K562 (cell line): Measurements from ENCODE around the gene RPP14. TPM values are rescaled to one million over a fixed set of nuclear protein-coding genes. Genes with fewer than 3 reads are reported as not detected.

Experiments used
- ATAC-seq: fragments of 200-7000 bp; cut with Tn5 transposase; 3 replicates; pipeline ENCODE4 v1.9.1; 2020; ENCODE audit warnings: moderate library complexity
- BruUV-seq: library from RNA; stranded (reverse); fragments of 400-500 nt; replicated peaks from 2 replicates; lab custom pipeline; 2021; lab: Mats Ljungman, UMichigan
- CTCF ChIA-PET: fragments of 300-600 bp; formaldehyde crosslinking; extraction: SDS; loops from one replicate; lab custom pipeline; 2021; ENCODE audit warnings: low intra/inter-chr PET ratio; lab: Yijun Ruan, JAX
- POLR2A ChIA-PET: fragments of 300-600, 350-650 bp; sonication (Branson Sonifier 250); formaldehyde crosslinking; extraction: SDS; loops from one replicate; lab custom pipeline; 2021; ENCODE audit warnings: antibody characterized with exemption, inconsistent platforms; lab: Yijun Ruan, JAX
- DNase-seq, 4 experiments: peaks; one replicate each; pipeline versions ENCODE4 v3.0.0 to v3.0.0-alpha.2; 2011 to 2018; ENCODE audit warnings: low spot score in 3 of 4, mixed read lengths in 3 of 4; ENCODE audit errors: extremely low read depth in 1 of 4
- FAIRE-seq: peaks from 2 replicates; lab custom pipeline; 2011; peaks lifted over from hg19 to GRCh38; lab: Jason Lieb, UNC
- H2AFZ ChIP-seq: 2 replicates; pipeline ENCODE4 v1.6.0; 2011; ENCODE audit warnings: low read depth, low read length, control low read depth, inconsistent platforms
- H3K27ac ChIP-seq: fragments of 200-600 bp; 3 replicates; pipeline ENCODE4 v1.8.0; 2011; ENCODE audit warnings: low read depth, mild to moderate bottlenecking, control low read depth, inconsistent platforms, low read length, moderate library complexity, mixed read lengths; ENCODE audit errors: extremely low read depth
- H3K27me3 ChIP-seq, 2 experiments: fragments of 300-600 bp in 1 of 2; 2 replicates in 1 of 2; 3 replicates in 1 of 2; pipeline versions ENCODE4 v1.6.0 to v1.8.0; 2011; ENCODE audit warnings: inconsistent platforms in 2 of 2, low read length in 2 of 2, mild to moderate bottlenecking in 1 of 2, mixed read lengths in 1 of 2, moderate library complexity in 1 of 2; ENCODE audit not compliant: control insufficient read depth in 2 of 2, insufficient read depth in 2 of 2
- H3K36me3 ChIP-seq: fragments of 300-600 bp; 3 replicates; pipeline ENCODE4 v1.8.0; 2011; ENCODE audit warnings: mild to moderate bottlenecking, low read length, inconsistent platforms; ENCODE audit not compliant: control insufficient read depth, insufficient read depth
- H3K4me1 ChIP-seq, 2 experiments: fragments of 200-600 bp in 1 of 2; replicated peaks in 1 of 2; 2 replicates in 1 of 2; 3 replicates in 1 of 2; pipeline versions ENCODE4 v1.5.1 to v1.8.0; 2011; ENCODE audit warnings: inconsistent platforms in 2 of 2, low read length in 2 of 2, mild to moderate bottlenecking in 1 of 2, mixed read lengths in 1 of 2, moderate library complexity in 1 of 2; ENCODE audit not compliant: control insufficient read depth in 2 of 2, insufficient read depth in 2 of 2
- H3K4me2 ChIP-seq: 2 replicates; pipeline ENCODE4 v1.6.1; 2011; ENCODE audit warnings: low read length, control low read depth, inconsistent platforms, mixed read lengths; ENCODE audit not compliant: insufficient read depth
- H3K4me3 ChIP-seq: fragments of 200-600 bp; sonication (generic), shearing (Covaris generic); 2 replicates; pipeline ENCODE4 v1.5.1; 2016; ENCODE audit warnings: control low read depth, inconsistent platforms
- H3K79me2 ChIP-seq: fragments of 200-600 bp; 3 replicates; pipeline ENCODE4 v1.8.0; 2011; ENCODE audit warnings: low read length, inconsistent platforms; ENCODE audit not compliant: control insufficient read depth, insufficient read depth
- H3K9ac ChIP-seq, 2 experiments: 2 replicates each; pipeline versions ENCODE4 v1.6.0 to v1.6.1; 2011; ENCODE audit warnings: low read depth in 2 of 2, low read length in 2 of 2, control low read depth in 1 of 2, inconsistent platforms in 1 of 2, mild to moderate bottlenecking in 1 of 2, mixed read lengths in 1 of 2; ENCODE audit not compliant: insufficient read depth in 1 of 2
- H3K9me1 ChIP-seq: one replicate; pipeline ENCODE4 v1.6.0; 2011; ENCODE audit warnings: inconsistent platforms, mild to moderate bottlenecking, low read length, moderate library complexity; ENCODE audit not compliant: control insufficient read depth, insufficient read depth
- H3K9me3 ChIP-seq: replicated peaks from 2 replicates; pipeline ENCODE4 v1.5.1; 2011; ENCODE audit warnings: low read depth, low read length, inconsistent platforms; ENCODE audit not compliant: control insufficient read depth, insufficient read depth
- H4K20me1 ChIP-seq: replicated peaks from 2 replicates; pipeline ENCODE4 v1.6.1; 2011; ENCODE audit warnings: low read length, inconsistent platforms, mixed read lengths; ENCODE audit not compliant: control insufficient read depth, insufficient read depth
- FOXA3 ChIP-seq, 2 experiments: fragments of 450-650 bp in 1 of 2; sonication (generic) in 1 of 2; formaldehyde crosslinking; IDR thresholded peaks in 1 of 2; conservative IDR thresholded peaks in 1 of 2; 2 replicates each; pipeline versions ENCODE4 v1.4.0 to v1.8.0; 2020 to 2022; ENCODE audit warnings: mild to moderate bottlenecking in 2 of 2, missing genetic modification reagents in 1 of 2
- FOXP1 ChIP-seq: sonication (generic); formaldehyde crosslinking; IDR thresholded peaks from 2 replicates; pipeline ENCODE4 v1.8.0; 2022; ENCODE audit warnings: mild to moderate bottlenecking, missing genetic modification reagents
- POLR2G ChIP-seq: fragments of 200-400 bp; formaldehyde crosslinking; IDR thresholded peaks from 2 replicates; pipeline ENCODE4 v1.6.1; 2017; ENCODE audit warnings: low read depth, mild to moderate bottlenecking, antibody characterized with exemption, low read length, moderate library complexity
- RAD21 ChIP-seq, 2 experiments: fragments of 250-450 bp in 1 of 2; fragments of 450-650 bp in 1 of 2; sonication (Bioruptor Pico) in 1 of 2; formaldehyde crosslinking in 1 of 2; IDR thresholded peaks in 1 of 2; conservative IDR thresholded peaks in 1 of 2; 2 replicates each; pipeline versions ENCODE4 v1.4.0 to v1.8.0; 2020 to 2022; ENCODE audit warnings: mild to moderate bottlenecking in 2 of 2, moderate library complexity in 1 of 2
- REST ChIP-seq, 2 experiments: fragments of 450-650 bp; formaldehyde crosslinking in 1 of 2; IDR thresholded peaks; 2 replicates each; pipeline versions ENCODE4 v1.4.0 to v1.6.1; 2014 to 2020; ENCODE audit warnings: mild to moderate bottlenecking in 2 of 2, borderline replicate concordance in 1 of 2, low read depth in 1 of 2
- YY1 ChIP-seq, 3 experiments: IDR thresholded peaks; 2 replicates each; pipeline ENCODE4 v1.6.1; 2011; ENCODE audit warnings: low read length in 2 of 3, mild to moderate bottlenecking in 2 of 3, moderate library complexity in 2 of 3, borderline replicate concordance in 1 of 3, control low read depth in 1 of 3, low read depth in 1 of 3; ENCODE audit not compliant: insufficient read depth in 3 of 3, insufficient replicate concordance in 2 of 3, control insufficient read depth in 1 of 3, insufficient read length in 1 of 3; ENCODE audit errors: extremely low read depth in 1 of 3
- WGBS: fragments of 100-300 bp; shearing (Covaris generic); methylation state at CpG from one replicate; pipeline ENCODE4 v1.1.6; 2016; ENCODE audit warnings: low coverage, mixed read lengths; ENCODE audit not compliant: insufficient coverage; ENCODE audit errors: missing lambda C conversion rate; 5-methylcytosine and 5-hydroxymethylcytosine counted together
- in situ Hi-C: fragments of 300-500 bp; cut with MboI; formaldehyde crosslinking; loops from 4 replicates; pipeline ENCODE4 v1.15.0; 2018; ENCODE audit warnings: inconsistent platforms, mixed read lengths
- intact Hi-C: fragments of 100-400 bp; cut with micrococcal nuclease; formaldehyde crosslinking; loops from 2 replicates; pipeline ENCODE4 v1.14.2; 2022
- polyA plus RNA-seq, 8 experiments: library from polyadenylated mRNA; depleted of rRNA in 4 of 8; stranded (reverse) in 5 of 8; unstranded in 3 of 8; fragments of >200 nt; fragmentation: Nextera tagmentation in 2 of 8; fragmentation: Illumina TruSeq in 1 of 8; extraction: Ambion mirVana in 2 of 8; extraction: Trizol in 1 of 8; gene quantifications; 2 replicates each; pipeline versions ENCODE4 v1.2.1 to v1.2.3, GENCODE V29; 2011 to 2014; ENCODE audit warnings: inconsistent platforms in 1 of 8, missing spikeins in 1 of 8
- total RNA-seq, 7 experiments: library from RNA; depleted of rRNA in 6 of 7; stranded (reverse); fragments of >200 nt in 6 of 7; fragmentation: Illumina TruSeq in 2 of 7; extraction: Trizol in 2 of 7; gene quantifications; 2 replicates each; pipeline versions ENCODE4 v1.2.1 to v1.2.3, GENCODE V29; 2011 to 2021; ENCODE audit warnings: low replicate concordance in 1 of 7

The RPP14 gene
- total and polyA plus RNA-seq, 9 of the 15 experiments (the other 6 are each of a cell fraction or from before 2014, with no cell fraction given), result 13.5 to 20.8 (median 15.4) TPM

GRCh38 chr3:58332575-58333188 lies 26.6 kb downstream of the RPP14 start, which contains the start of gene PXK:
PXK (plus strand) TSS chr3:58332892; CDS start chr3:58332989, 97 bp downstream.
- ATAC-seq, result peak; percentile 86
- 14% methylated on average over 5 of the region's 79 CpGs for WGBS
- TF ChIP-seq RAD21 (CRISPR knock-in tag; conservative IDR thresholded peaks at IDR 0.05 in 1 of 2, IDR thresholded peaks at IDR 0.05 in 1 of 2) (peak; percentile 20 to 41), YY1 (IDR thresholded peaks at IDR 0.05; ENCODE audit: borderline replicate concordance in 1 of 3, control insufficient read depth in 1 of 3, extremely low read depth in 1 of 3, insufficient read depth in 3 of 3, insufficient read length in 1 of 3, insufficient replicate concordance in 2 of 3, low read depth in 1 of 3, low read length in 2 of 3) (peak in 1 of 3 experiments; percentile 71), FOXP1 (CRISPR knock-in tag) (peak; percentile 95), REST (IDR thresholded peaks at IDR 0.05; ENCODE audit: borderline replicate concordance) (no peak), REST (CRISPR knock-in tag; IDR thresholded peaks at IDR 0.05; ENCODE audit: low read depth) (no peak), FOXA3 (CRISPR knock-in tag; conservative IDR thresholded peaks at IDR 0.05 in 1 of 2, IDR thresholded peaks at IDR 0.05 in 1 of 2) (peak in 1 of 2 experiments; percentile 40; a peak in 1 of 4 replicates), POLR2G (peak; percentile 80)

More at GRCh38 chr3:58332575-58333188, 26.6 kb downstream of the RPP14 start, which contains the start of gene PXK:
- Histone ChIP-seq H3K4me1 (peaks cover 16 to 21% of the 10 kb centered on the region in 2 experiments; a peak in 4 of 5 replicates), H3K9me3 (no peaks in the 10 kb centered on the region), H3K27ac (peak within 1 kb of the TSS; percentile 64), H3K79me2 (peaks cover 28% of the 10 kb centered on the region), H3K4me2 (peak within 1 kb of the TSS; percentile 90), H3K36me3 (no peaks in the 10 kb centered on the region), H3K27me3 (no peaks in the 10 kb centered on the region), H3K9me1 (no peaks in the 10 kb centered on the region), H3K4me3 (peak within 1 kb of the TSS; percentile 72), H2AFZ (peak within 1 kb of the TSS; percentile 96), H4K20me1 (no peaks in the 10 kb centered on the region), H3K9ac (peak within 1 kb of the TSS; percentile 63 to 92)
- FAIRE-seq (no peak), DNase-seq (peak; percentile 70 to 78 (median 74))
- ChIA-PET POLR2A (interaction anchor here (0.8 to 2.2 kb wide), 4 partner anchors 11 to 45 kb away, joined by 4 to 6 read pairs (median 6); no protein-coding TSS in a partner anchor), CTCF (no interaction called here)
- intact Hi-C loops (loop anchor here (2.0 kb wide), 1 partner anchor 158 kb away; no protein-coding TSS in a partner anchor), in situ Hi-C loops (no loop called here)
- no TSS peak for BruUV-seq
